ENCODE results near the gene USP30.
A peak's percentile ranks its signal among the peaks of the same experiment; 100 is the strongest.

Gene USP30

GRCh38 chr12:109109746-109110350, 57.5 kb downstream of the USP30 start:
- DNase-seq = no peak
- Mint-ChIP-seq H3K9me3 (no peaks in the 10 kb centered on the region), H3K27ac (peak overlapping the region; percentile 97), H3K36me3 (ENCODE audit: low read depth) (peaks cover 44% of the 10 kb centered on the region), H3K4me3 (no peak overlapping the region), H3K27me3 (ENCODE audit: low read depth, poor library complexity) (no peaks in the 10 kb centered on the region), H3K4me1 (peaks cover 42% of the 10 kb centered on the region)
- no peak for TF ChIP-seq CTCF (IDR thresholded peaks at IDR 0.05)

DNA sequence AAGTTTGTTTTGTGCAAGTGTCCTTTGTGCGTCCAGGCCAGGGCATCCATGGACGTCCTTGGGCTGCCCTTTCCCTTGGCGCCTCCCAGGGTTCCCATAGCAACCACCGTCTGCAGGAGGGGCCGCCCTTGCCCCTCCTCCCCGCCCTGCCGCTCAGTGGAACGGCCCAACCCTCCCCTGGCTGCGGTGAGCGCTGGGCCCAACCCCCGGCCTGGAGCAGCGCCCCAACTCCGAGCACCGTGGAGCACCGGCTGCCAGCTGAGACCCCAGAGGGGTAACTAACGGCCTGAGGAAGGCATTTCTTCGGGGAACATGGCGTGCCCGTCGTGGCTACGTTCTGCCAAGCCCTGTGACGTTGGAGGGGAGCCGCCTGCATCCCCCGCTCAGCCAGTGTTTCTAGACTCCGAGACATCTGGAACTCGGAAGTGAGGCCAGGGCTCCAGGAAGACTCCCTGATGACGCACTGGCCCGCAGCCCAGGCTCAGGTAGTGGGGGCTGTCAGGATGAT, 58.7 kb downstream of the USP30 start:
- peaks cover 54% of the 10 kb centered on the region for H3K4me1 Mint-ChIP-seq
- DNase-seq = peak; percentile 86
- H3K27ac Mint-ChIP-seq = peak overlapping the region; percentile 97
- no peak for TF ChIP-seq CTCF (IDR thresholded peaks at IDR 0.05)
- peaks cover 33% of the 10 kb centered on the region for H3K36me3 Mint-ChIP-seq (ENCODE audit: low read depth)
- H3K27me3 Mint-ChIP-seq (ENCODE audit: low read depth, poor library complexity) = no peaks in the 10 kb centered on the region
- peak overlapping the region; percentile 76 for H3K4me3 Mint-ChIP-seq
- no peaks in the 10 kb centered on the region for H3K9me3 Mint-ChIP-seq

GRCh38 chr12:109112720-109113465, 60.5 kb downstream of the USP30 start:
- Mint-ChIP-seq H3K4me3 (no peak overlapping the region), H3K36me3 (ENCODE audit: low read depth) (peaks cover 18% of the 10 kb centered on the region)
- no peak for DNase-seq

DNA sequence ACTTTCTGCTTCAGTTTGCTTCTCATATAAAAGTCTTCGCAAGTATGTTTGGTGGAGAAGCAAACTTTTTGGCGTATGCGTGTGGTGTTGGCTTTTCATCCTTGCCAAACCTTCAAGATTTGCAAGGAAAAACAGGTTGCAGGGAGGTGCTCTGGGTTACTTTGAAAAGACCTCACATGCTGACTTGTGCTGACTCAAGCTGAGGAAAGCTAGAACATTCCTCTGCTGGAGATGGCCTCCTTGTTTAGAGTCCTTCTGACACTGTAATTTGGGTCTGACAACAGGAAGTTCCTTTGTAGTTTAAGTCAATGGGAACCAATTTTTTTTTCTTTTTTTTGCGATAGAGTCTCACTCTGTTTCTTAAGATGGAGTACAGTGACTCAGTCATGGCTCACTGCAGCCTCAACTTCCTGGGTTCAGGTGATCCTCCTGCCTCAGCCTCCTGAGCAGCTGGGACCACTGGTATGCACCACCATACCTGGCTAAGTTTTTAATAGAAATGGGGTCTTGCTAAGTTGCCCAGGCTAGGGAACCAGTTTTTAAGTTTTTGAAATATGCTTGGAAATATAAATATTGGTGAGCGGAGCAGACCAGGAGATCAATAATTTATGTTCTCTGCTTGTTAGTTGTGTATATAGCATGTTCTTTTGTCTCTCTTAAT, 61.4 kb downstream of the USP30 start:
- H3K36me3 Mint-ChIP-seq (ENCODE audit: low read depth) = peaks cover 10% of the 10 kb centered on the region
- H3K4me1 Mint-ChIP-seq = peaks cover 68% of the 10 kb centered on the region
- no peak overlapping the region for H3K27ac Mint-ChIP-seq
- H3K27me3 Mint-ChIP-seq (ENCODE audit: low read depth, poor library complexity) = no peaks in the 10 kb centered on the region
- no peaks in the 10 kb centered on the region for H3K9me3 Mint-ChIP-seq
- TF ChIP-seq CTCF (IDR thresholded peaks at IDR 0.05) = no peak
- no peak overlapping the region for H3K4me3 Mint-ChIP-seq
- DNase-seq = no peak

More at GRCh38 chr12:109112720-109113465, 60.5 kb downstream of the USP30 start:
- Mint-ChIP-seq H3K4me1 (peaks cover 68% of the 10 kb centered on the region), H3K9me3 (no peaks in the 10 kb centered on the region), H3K27me3 (ENCODE audit: low read depth, poor library complexity) (no peaks in the 10 kb centered on the region), H3K27ac (no peak overlapping the region)
- TF ChIP-seq CTCF (IDR thresholded peaks at IDR 0.05) = no peak

DNA sequence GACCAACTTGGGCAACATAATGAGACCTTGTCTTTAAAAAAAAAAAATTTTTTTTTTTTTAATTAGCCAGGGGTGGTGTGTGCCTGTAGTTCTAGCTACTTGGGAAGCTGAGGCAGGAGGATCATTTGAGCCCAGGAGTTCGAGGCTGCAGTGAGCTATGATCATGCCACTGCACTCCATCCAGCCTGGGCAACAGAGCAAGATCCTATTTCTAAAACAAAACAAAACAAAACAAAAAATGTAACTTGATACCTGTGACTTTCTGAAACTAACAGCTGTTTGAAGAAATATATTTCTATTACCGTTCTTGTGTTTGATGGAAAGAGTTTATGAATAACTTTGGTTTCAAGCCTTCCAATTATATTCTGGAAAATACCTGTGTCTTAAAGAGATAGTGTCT, 62.3 kb downstream of the USP30 start:
- peak overlapping the region; percentile 28 for H3K4me3 Mint-ChIP-seq
- H3K9me3 Mint-ChIP-seq = no peaks in the 10 kb centered on the region
- no peak overlapping the region for H3K27ac Mint-ChIP-seq
- peaks cover 68% of the 10 kb centered on the region for H3K4me1 Mint-ChIP-seq
- DNase-seq = no peak
- no peaks in the 10 kb centered on the region for H3K27me3 Mint-ChIP-seq (ENCODE audit: low read depth, poor library complexity)
- TF ChIP-seq CTCF (IDR thresholded peaks at IDR 0.05) = no peak
- H3K36me3 Mint-ChIP-seq (ENCODE audit: low read depth) = peaks cover 3% of the 10 kb centered on the region
